K562 (cell line): ENCODE measurements around the gene C13orf42. TPM values are rescaled to one million over a fixed set of nuclear protein-coding genes. Genes with fewer than 3 reads are reported as not detected.

Experiments used
- ATAC-seq: fragments of 200-7000 bp; cut with Tn5 transposase; 3 replicates; pipeline ENCODE4 v1.9.1; 2020; ENCODE audit warnings: moderate library complexity
- BruUV-seq: library from RNA; stranded (reverse); fragments of 400-500 nt; replicated peaks from 2 replicates; lab custom pipeline; 2021; lab: Mats Ljungman, UMichigan
- CTCF ChIA-PET: fragments of 300-600 bp; formaldehyde crosslinking; extraction: SDS; loops from one replicate; lab custom pipeline; 2021; ENCODE audit warnings: low intra/inter-chr PET ratio; lab: Yijun Ruan, JAX
- POLR2A ChIA-PET: fragments of 300-600, 350-650 bp; sonication (Branson Sonifier 250); formaldehyde crosslinking; extraction: SDS; loops from one replicate; lab custom pipeline; 2021; ENCODE audit warnings: antibody characterized with exemption, inconsistent platforms; lab: Yijun Ruan, JAX
- DNase-seq, 4 experiments: peaks; one replicate each; pipeline versions ENCODE4 v3.0.0 to v3.0.0-alpha.2; 2011 to 2018; ENCODE audit warnings: low spot score in 3 of 4, mixed read lengths in 3 of 4; ENCODE audit errors: extremely low read depth in 1 of 4
- FAIRE-seq: peaks from 2 replicates; lab custom pipeline; 2011; peaks lifted over from hg19 to GRCh38; lab: Jason Lieb, UNC
- H2AFZ ChIP-seq: 2 replicates; pipeline ENCODE4 v1.6.0; 2011; ENCODE audit warnings: low read depth, low read length, control low read depth, inconsistent platforms
- H3K27ac ChIP-seq: fragments of 200-600 bp; 3 replicates; pipeline ENCODE4 v1.8.0; 2011; ENCODE audit warnings: low read depth, mild to moderate bottlenecking, control low read depth, inconsistent platforms, low read length, moderate library complexity, mixed read lengths; ENCODE audit errors: extremely low read depth
- H3K27me3 ChIP-seq, 2 experiments: fragments of 300-600 bp in 1 of 2; 2 replicates in 1 of 2; 3 replicates in 1 of 2; pipeline versions ENCODE4 v1.6.0 to v1.8.0; 2011; ENCODE audit warnings: inconsistent platforms in 2 of 2, low read length in 2 of 2, mild to moderate bottlenecking in 1 of 2, mixed read lengths in 1 of 2, moderate library complexity in 1 of 2; ENCODE audit not compliant: control insufficient read depth in 2 of 2, insufficient read depth in 2 of 2
- H3K36me3 ChIP-seq: fragments of 300-600 bp; 3 replicates; pipeline ENCODE4 v1.8.0; 2011; ENCODE audit warnings: mild to moderate bottlenecking, low read length, inconsistent platforms; ENCODE audit not compliant: control insufficient read depth, insufficient read depth
- H3K4me1 ChIP-seq, 2 experiments: fragments of 200-600 bp in 1 of 2; replicated peaks in 1 of 2; 2 replicates in 1 of 2; 3 replicates in 1 of 2; pipeline versions ENCODE4 v1.5.1 to v1.8.0; 2011; ENCODE audit warnings: inconsistent platforms in 2 of 2, low read length in 2 of 2, mild to moderate bottlenecking in 1 of 2, mixed read lengths in 1 of 2, moderate library complexity in 1 of 2; ENCODE audit not compliant: control insufficient read depth in 2 of 2, insufficient read depth in 2 of 2
- H3K4me2 ChIP-seq: 2 replicates; pipeline ENCODE4 v1.6.1; 2011; ENCODE audit warnings: low read length, control low read depth, inconsistent platforms, mixed read lengths; ENCODE audit not compliant: insufficient read depth
- H3K4me3 ChIP-seq: fragments of 200-600 bp; sonication (generic), shearing (Covaris generic); 2 replicates; pipeline ENCODE4 v1.5.1; 2016; ENCODE audit warnings: control low read depth, inconsistent platforms
- H3K79me2 ChIP-seq: fragments of 200-600 bp; 3 replicates; pipeline ENCODE4 v1.8.0; 2011; ENCODE audit warnings: low read length, inconsistent platforms; ENCODE audit not compliant: control insufficient read depth, insufficient read depth
- H3K9ac ChIP-seq, 2 experiments: 2 replicates each; pipeline versions ENCODE4 v1.6.0 to v1.6.1; 2011; ENCODE audit warnings: low read depth in 2 of 2, low read length in 2 of 2, control low read depth in 1 of 2, inconsistent platforms in 1 of 2, mild to moderate bottlenecking in 1 of 2, mixed read lengths in 1 of 2; ENCODE audit not compliant: insufficient read depth in 1 of 2
- H3K9me1 ChIP-seq: one replicate; pipeline ENCODE4 v1.6.0; 2011; ENCODE audit warnings: inconsistent platforms, mild to moderate bottlenecking, low read length, moderate library complexity; ENCODE audit not compliant: control insufficient read depth, insufficient read depth
- H3K9me3 ChIP-seq: replicated peaks from 2 replicates; pipeline ENCODE4 v1.5.1; 2011; ENCODE audit warnings: low read depth, low read length, inconsistent platforms; ENCODE audit not compliant: control insufficient read depth, insufficient read depth
- H4K20me1 ChIP-seq: replicated peaks from 2 replicates; pipeline ENCODE4 v1.6.1; 2011; ENCODE audit warnings: low read length, inconsistent platforms, mixed read lengths; ENCODE audit not compliant: control insufficient read depth, insufficient read depth
- CHCHD3 ChIP-seq: fragments of 250-450 bp; sonication (Bioruptor Pico); IDR thresholded peaks from 2 replicates; pipeline ENCODE4 v2.1.2; 2022; ENCODE audit warnings: mild to moderate bottlenecking
- FOXJ3 ChIP-seq: sonication (generic); formaldehyde crosslinking; IDR thresholded peaks from 2 replicates; pipeline ENCODE4 v1.4.0; 2020; ENCODE audit warnings: mild to moderate bottlenecking, missing genetic modification reagents
- SOX6 ChIP-seq: fragments of 450-650 bp; IDR thresholded peaks from 2 replicates; pipeline ENCODE4 v1.6.1; 2014; ENCODE audit warnings: mild to moderate bottlenecking
- ZBTB33 ChIP-seq: sonication (generic); formaldehyde crosslinking; IDR thresholded peaks from 2 replicates; pipeline ENCODE4 v1.8.1; 2023; ENCODE audit warnings: mild to moderate bottlenecking, missing genetic modification reagents
- WGBS: fragments of 100-300 bp; shearing (Covaris generic); methylation state at CpG from one replicate; pipeline ENCODE4 v1.1.6; 2016; ENCODE audit warnings: low coverage, mixed read lengths; ENCODE audit not compliant: insufficient coverage; ENCODE audit errors: missing lambda C conversion rate; 5-methylcytosine and 5-hydroxymethylcytosine counted together
- in situ Hi-C: fragments of 300-500 bp; cut with MboI; formaldehyde crosslinking; loops from 4 replicates; pipeline ENCODE4 v1.15.0; 2018; ENCODE audit warnings: inconsistent platforms, mixed read lengths
- intact Hi-C: fragments of 100-400 bp; cut with micrococcal nuclease; formaldehyde crosslinking; loops from 2 replicates; pipeline ENCODE4 v1.14.2; 2022
- polyA plus RNA-seq, 8 experiments: library from polyadenylated mRNA; depleted of rRNA in 4 of 8; stranded (reverse) in 5 of 8; unstranded in 3 of 8; fragments of >200 nt; fragmentation: Nextera tagmentation in 2 of 8; fragmentation: Illumina TruSeq in 1 of 8; extraction: Ambion mirVana in 2 of 8; extraction: Trizol in 1 of 8; gene quantifications; 2 replicates each; pipeline versions ENCODE4 v1.2.1 to v1.2.3, GENCODE V29; 2011 to 2014; ENCODE audit warnings: inconsistent platforms in 1 of 8, missing spikeins in 1 of 8
- total RNA-seq, 7 experiments: library from RNA; depleted of rRNA in 6 of 7; stranded (reverse); fragments of >200 nt in 6 of 7; fragmentation: Illumina TruSeq in 2 of 7; extraction: Trizol in 2 of 7; gene quantifications; 2 replicates each; pipeline versions ENCODE4 v1.2.1 to v1.2.3, GENCODE V29; 2011 to 2021; ENCODE audit warnings: low replicate concordance in 1 of 7

Gene C13orf42
- total and polyA plus RNA-seq, 9 of the 15 experiments (the other 6 are each of a cell fraction or from before 2014, with no cell fraction given): 0.18 TPM; not detected in 8

- ATAC-seq (no peak), DNase-seq (no peak), FAIRE-seq (no peak)
- H4K20me1 ChIP-seq: no peaks in the 10 kb centered on the region
- no peaks in the 10 kb centered on the region for H3K9me1 ChIP-seq
- no peak overlapping the region for H3K4me3 ChIP-seq
- TF ChIP-seq CHCHD3 (CRISPR knock-in tag): no peak
- no peak for TF ChIP-seq FOXJ3 (CRISPR knock-in tag)
- no peaks in the 10 kb centered on the region for H3K9me3 ChIP-seq
- ChIA-PET CTCF (no interaction called here), POLR2A (no interaction called here)
- H3K27me3 ChIP-seq: peaks cover 14 to 32% of the 10 kb centered on the region in 2 experiments; a peak in 4 of 5 replicates
- in situ Hi-C loops: no loop called here
- no peak overlapping the region for H3K9ac ChIP-seq
- H3K79me2 ChIP-seq: no peaks in the 10 kb centered on the region
- no TSS peak for BruUV-seq
- H3K4me1 ChIP-seq: no peaks in the 10 kb centered on the region; a peak in 1 of 5 replicates
- intact Hi-C loops: no loop called here
- no peak overlapping the region for H3K27ac ChIP-seq
- no peak overlapping the region for H3K4me2 ChIP-seq
- H3K36me3 ChIP-seq: no peaks in the 10 kb centered on the region
- H2AFZ ChIP-seq: no peak overlapping the region
These were observed 2.9 kb upstream of the C13orf42 start for GRCh38 chr13:51113969-51114368.

DNA sequence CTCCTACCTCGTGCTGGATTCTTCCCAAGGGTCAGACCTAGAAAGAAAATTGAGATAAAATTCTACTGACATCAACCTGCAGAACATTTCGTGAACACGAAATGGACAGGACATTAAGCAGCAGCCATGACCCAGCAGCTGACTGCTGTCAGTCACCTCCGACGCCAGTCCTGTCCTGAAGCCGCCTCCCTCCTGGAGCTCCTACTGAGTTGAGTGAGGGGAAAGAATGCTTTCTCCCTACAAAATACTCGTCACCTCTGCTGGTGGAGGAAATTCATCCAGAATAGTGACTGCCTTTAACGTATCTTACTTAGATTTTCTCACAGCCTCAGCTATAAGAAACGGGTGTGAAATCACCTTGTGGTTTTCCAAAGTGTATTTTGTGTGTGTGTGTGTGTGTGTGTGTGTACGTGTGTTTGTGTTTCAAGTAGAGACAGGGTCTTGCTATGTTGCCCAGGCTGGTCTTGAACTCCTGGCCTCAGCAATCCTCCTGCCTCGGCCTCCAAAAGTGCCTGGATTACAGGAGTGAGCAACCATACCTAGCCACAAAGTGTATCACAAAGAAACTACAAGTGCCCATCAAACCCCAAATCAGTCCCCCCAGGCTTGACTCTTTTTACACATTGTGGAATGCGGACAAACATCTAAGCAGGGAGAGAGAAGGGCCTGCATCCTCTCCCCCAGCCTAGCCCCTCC, 2.3 kb upstream of the C13orf42 start:
- H3K9me3 ChIP-seq: no peaks in the 10 kb centered on the region
- ChIA-PET CTCF (no interaction called here), POLR2A (interaction anchor here (0.7 kb wide), 1 partner anchor 68 kb away, joined by 3 read pairs; no protein-coding TSS in a partner anchor)
- H4K20me1 ChIP-seq: no peaks in the 10 kb centered on the region
- ATAC-seq: no peak
- H3K4me3 ChIP-seq: no peak overlapping the region
- no peaks in the 10 kb centered on the region for H3K9me1 ChIP-seq
- peaks cover 17 to 37% of the 10 kb centered on the region in 2 experiments; a peak in 4 of 5 replicates for H3K27me3 ChIP-seq
- intact Hi-C loops (no loop called here), in situ Hi-C loops (no loop called here)
- H3K27ac ChIP-seq: no peak overlapping the region
- H3K9ac ChIP-seq: no peak overlapping the region
- H3K4me1 ChIP-seq: no peaks in the 10 kb centered on the region; a peak in 1 of 5 replicates
- no peak for FAIRE-seq
- H3K79me2 ChIP-seq: no peaks in the 10 kb centered on the region
- BruUV-seq: no TSS peak
- 2% methylated on average over 10 of the region's 12 CpGs for WGBS
- no peak overlapping the region for H2AFZ ChIP-seq
- H3K4me2 ChIP-seq: no peak overlapping the region
- TF ChIP-seq ZBTB33 (CRISPR knock-in tag) (no peak), SOX6 (no peak)
- DNase-seq: no peak
- no peaks in the 10 kb centered on the region for H3K36me3 ChIP-seq
